Large intestine (tissue), 3 donors: ENCODE data around the gene UBQLNL. TPM values are rescaled to one million over a fixed set of nuclear protein-coding genes. Genes with fewer than 3 reads are reported as not detected.

Experiments
- DNase-seq, 2 donors: peaks; one replicate each; pipeline versions ENCODE4 v3.0.0 to v3.0.0-alpha.2; 2013
- H3K27ac ChIP-seq: one replicate; pipeline ENCODE4 v1.5.1; 2013; ENCODE audit warnings: low read length
- H3K27me3 ChIP-seq: 2 replicates; pipeline ENCODE4 v1.6.1; 2013; ENCODE audit warnings: low read length; ENCODE audit not compliant: control insufficient read depth, insufficient read depth
- H3K36me3 ChIP-seq: 2 replicates; pipeline ENCODE4 v1.6.1; 2013; ENCODE audit warnings: low read length; ENCODE audit not compliant: control insufficient read depth, insufficient read depth
- H3K4me1 ChIP-seq: one replicate; pipeline ENCODE4 v1.6.1; 2013; ENCODE audit warnings: low read length; ENCODE audit not compliant: control insufficient read depth, insufficient read depth
- H3K4me3 ChIP-seq: one replicate; pipeline ENCODE4 v1.5.1; 2013; ENCODE audit warnings: low read length
- H3K9me3 ChIP-seq: one replicate; pipeline ENCODE4 v1.6.1; 2013; ENCODE audit warnings: mild to moderate bottlenecking, low read depth, low read length, moderate library complexity; ENCODE audit not compliant: control insufficient read depth
- WGBS: methylation state at CpG from one replicate; pipeline ENCODE4 v1.1.5; 2013; ENCODE audit warnings: low lambda C conversion rate; ENCODE audit not compliant: insufficient coverage; 5-methylcytosine and 5-hydroxymethylcytosine counted together
- polyA plus RNA-seq: library from polyadenylated mRNA; unstranded; fragments of 120-200 nt; gene quantifications from one replicate; pipeline ENCODE4 v1.2.1, GENCODE V29; 2013

Gene UBQLNL
- polyA plus RNA-seq, 1 donor: 0.70 TPM

- no peaks in the 10 kb centered on the region for H3K27me3 ChIP-seq
- H3K27ac ChIP-seq: no peak overlapping the region
- H3K4me1 ChIP-seq: no peaks in the 10 kb centered on the region
- H3K4me3 ChIP-seq: no peak overlapping the region
- no CpG with 5 or more reads among the region's 6 CpGs for WGBS
- no peaks in the 10 kb centered on the region for H3K36me3 ChIP-seq
- H3K9me3 ChIP-seq: no peaks in the 10 kb centered on the region
- no peak for DNase-seq
These were observed 8.6 kb downstream of the UBQLNL start for GRCh38 chr11:5507933-5508305.

DNA sequence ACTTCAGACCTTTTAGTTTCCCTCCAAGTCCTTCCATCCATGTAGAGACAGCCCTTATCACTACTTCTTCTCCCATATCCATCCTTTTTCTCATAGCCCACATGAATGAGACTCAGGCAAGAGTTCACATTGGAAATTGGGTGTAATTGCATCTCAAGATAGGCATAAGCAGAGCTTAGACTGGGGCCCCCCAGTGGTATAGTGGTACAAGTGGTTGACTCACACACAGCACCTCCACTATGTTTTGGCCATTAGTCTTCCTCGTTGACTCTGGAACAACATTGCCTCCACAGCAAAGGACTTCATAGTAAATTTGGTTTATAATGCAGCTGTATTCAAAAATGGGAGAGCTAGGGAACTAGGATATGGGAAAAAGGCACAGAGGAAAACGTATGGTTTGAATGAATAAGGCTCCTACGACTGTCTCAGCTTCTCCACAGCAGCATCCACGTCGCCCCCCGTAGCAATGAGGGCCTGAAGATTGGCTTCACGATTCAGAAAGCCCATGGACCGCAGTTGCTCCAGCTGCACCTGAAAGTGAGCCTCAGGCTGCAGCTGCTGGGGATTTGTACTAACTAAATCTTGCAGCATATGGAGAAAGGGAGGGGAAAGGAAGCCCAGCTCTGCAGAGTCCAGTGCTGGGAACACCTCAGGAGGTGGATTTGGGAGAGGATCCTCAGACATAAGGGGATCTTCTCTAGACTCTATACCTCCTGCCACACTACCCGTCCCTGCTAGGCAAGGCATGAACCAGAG, 9.1 kb downstream of the UBQLNL start:
- WGBS: 83% methylated on average over 1 of the region's 9 CpGs
- Histone ChIP-seq H3K27ac (no peak overlapping the region), H3K4me1 (no peaks in the 10 kb centered on the region), H3K27me3 (no peaks in the 10 kb centered on the region), H3K36me3 (no peaks in the 10 kb centered on the region), H3K9me3 (no peaks in the 10 kb centered on the region), H3K4me3 (no peak overlapping the region)
- no peak for DNase-seq

GRCh38 chr11:5505363-5506048, 11.0 kb downstream of the UBQLNL start:
- Histone ChIP-seq H3K9me3 (no peaks in the 10 kb centered on the region), H3K4me1 (no peaks in the 10 kb centered on the region), H3K27me3 (no peaks in the 10 kb centered on the region), H3K4me3 (no peak overlapping the region), H3K36me3 (no peaks in the 10 kb centered on the region), H3K27ac (no peak overlapping the region)
- 20% methylated on average over 1 of the region's 9 CpGs for WGBS
- no peak for DNase-seq

- H3K27ac ChIP-seq: no peak overlapping the region
- H3K27me3 ChIP-seq: no peaks in the 10 kb centered on the region
- no peak overlapping the region for H3K4me3 ChIP-seq
- WGBS: no CpG with 5 or more reads among the region's 2 CpGs
- no peaks in the 10 kb centered on the region for H3K9me3 ChIP-seq
- no peaks in the 10 kb centered on the region for H3K4me1 ChIP-seq
- no peaks in the 10 kb centered on the region for H3K36me3 ChIP-seq
- no peak for DNase-seq
These were observed 12.0 kb downstream of the UBQLNL start for GRCh38 chr11:5504403-5504921.

DNA sequence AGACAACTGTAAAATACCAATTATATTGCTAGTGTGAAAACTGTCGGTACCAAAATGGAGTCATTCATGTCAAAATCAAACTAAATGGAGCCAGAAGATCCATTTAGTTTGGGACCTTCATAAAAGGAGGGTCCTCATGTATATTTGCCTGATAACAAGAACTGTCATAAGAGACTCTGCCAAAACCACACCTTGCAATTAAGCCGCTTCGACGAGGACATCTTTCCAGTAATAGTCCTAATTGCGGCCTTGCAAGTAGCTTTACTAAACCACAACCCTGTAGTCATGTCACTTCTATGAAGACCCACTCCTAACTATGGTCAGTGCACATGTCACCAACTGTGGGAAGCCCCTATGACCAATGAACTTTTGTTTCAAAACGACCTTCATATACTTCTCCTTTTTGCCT, 16.1 kb downstream of the UBQLNL start:
- WGBS: 86% methylated on average over 1 of the region's 6 CpGs
- Histone ChIP-seq H3K36me3 (no peaks in the 10 kb centered on the region), H3K4me1 (no peaks in the 10 kb centered on the region), H3K4me3 (no peak overlapping the region), H3K27me3 (no peaks in the 10 kb centered on the region), H3K27ac (no peak overlapping the region), H3K9me3 (no peaks in the 10 kb centered on the region)
- no peak for DNase-seq

DNA sequence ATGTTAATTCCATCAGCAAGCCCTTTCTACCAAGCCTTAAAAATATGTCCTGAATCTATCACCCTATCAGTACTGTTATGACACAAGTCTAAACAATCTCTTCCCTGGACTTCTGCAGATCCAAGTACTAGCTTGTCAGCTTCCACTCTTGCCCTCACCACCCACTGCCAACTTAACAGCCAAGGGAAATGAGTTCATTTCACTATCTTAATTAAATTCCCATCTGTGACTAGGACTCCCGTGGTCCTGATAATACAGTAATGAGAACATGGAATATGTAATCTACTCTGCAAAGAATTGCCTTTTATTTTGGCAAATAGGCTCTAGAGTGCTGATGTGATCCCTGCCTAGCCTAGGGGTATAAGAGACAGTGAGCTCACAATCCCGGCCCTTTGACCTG, 16.8 kb downstream of the UBQLNL start:
- no CpG with 5 or more reads among the region's 2 CpGs for WGBS
- DNase-seq: no peak
- H3K27ac ChIP-seq: no peak overlapping the region
- H3K4me1 ChIP-seq: no peaks in the 10 kb centered on the region
- no peaks in the 10 kb centered on the region for H3K36me3 ChIP-seq
- H3K27me3 ChIP-seq: no peaks in the 10 kb centered on the region
- H3K9me3 ChIP-seq: no peaks in the 10 kb centered on the region
- no peak overlapping the region for H3K4me3 ChIP-seq

DNA sequence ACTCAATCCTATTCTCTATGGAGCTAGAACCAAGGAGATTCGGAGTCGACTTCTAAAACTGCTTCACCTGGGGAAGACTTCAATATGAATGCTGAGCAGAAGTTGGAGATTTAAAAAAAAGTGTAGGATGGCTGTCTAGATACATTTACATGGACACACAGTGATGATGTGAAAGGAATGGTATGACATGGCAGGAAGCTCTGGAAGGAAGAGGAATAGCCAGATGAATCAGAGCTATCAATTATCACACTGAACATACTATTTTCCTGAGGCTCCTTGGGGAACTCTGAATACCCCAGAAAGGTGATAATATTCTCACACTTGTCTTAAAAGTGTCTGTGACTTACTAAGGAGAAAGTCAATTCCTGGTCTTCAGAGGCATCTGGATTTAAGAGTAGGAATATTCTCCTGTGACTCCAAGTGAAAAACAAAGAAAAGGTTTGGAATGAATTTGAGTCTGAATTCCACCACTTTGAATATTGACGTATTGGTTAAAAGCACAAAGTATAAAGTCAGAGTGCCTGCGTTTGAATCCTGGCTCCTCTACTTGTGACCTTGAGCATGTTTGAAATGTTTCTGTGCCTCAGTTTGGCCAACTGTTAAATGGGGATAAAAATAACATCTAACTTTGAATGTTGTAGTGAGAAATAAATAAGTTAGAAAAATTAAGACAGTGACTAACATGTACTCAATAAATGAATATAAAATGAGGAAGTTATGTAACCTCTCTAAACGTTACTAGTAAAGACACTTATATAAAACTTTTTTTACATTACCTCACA, 26.7 kb downstream of the UBQLNL start:
- Histone ChIP-seq H3K9me3 (no peaks in the 10 kb centered on the region), H3K4me1 (no peaks in the 10 kb centered on the region), H3K27ac (no peak overlapping the region), H3K27me3 (no peaks in the 10 kb centered on the region), H3K36me3 (no peaks in the 10 kb centered on the region), H3K4me3 (no peak overlapping the region)
- 67% methylated on average over 3 of the region's 5 CpGs for WGBS
- no peak for DNase-seq

GRCh38 chr11:5488798-5489399, 27.6 kb downstream of the UBQLNL start:
- no peaks in the 10 kb centered on the region for H3K36me3 ChIP-seq
- H3K4me1 ChIP-seq: no peaks in the 10 kb centered on the region
- no peaks in the 10 kb centered on the region for H3K27me3 ChIP-seq
- DNase-seq: no peak
- no peak overlapping the region for H3K4me3 ChIP-seq
- no peaks in the 10 kb centered on the region for H3K9me3 ChIP-seq
- H3K27ac ChIP-seq: no peak overlapping the region
- WGBS: no CpG with 5 or more reads among the region's 4 CpGs

DNA sequence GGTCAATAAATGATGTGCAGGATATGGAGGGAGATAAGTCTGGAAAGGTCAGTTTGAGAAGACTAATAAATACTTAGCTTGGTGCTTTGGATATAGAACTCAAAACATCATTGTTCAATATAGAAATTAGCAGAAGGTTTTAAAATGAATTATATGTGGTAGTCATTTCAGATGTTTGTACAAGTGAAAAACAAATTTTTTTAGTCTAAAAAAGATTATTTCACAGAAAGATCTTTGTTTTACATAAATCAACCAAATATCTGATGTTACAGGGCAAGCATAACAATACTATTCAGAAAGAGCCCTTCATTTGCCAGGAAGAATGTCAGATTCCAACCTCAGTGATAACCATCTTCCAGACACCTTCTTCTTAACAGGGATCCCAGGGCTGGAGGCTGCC, 28.1 kb downstream of the UBQLNL start, which contains the start of gene OR52D1:
TSS of gene OR52D1 (plus strand) at position 301 of the 400 bp plus-strand sequence. CDS start at position 323, 22 bp downstream.
- DNase-seq: no peak

DNA sequence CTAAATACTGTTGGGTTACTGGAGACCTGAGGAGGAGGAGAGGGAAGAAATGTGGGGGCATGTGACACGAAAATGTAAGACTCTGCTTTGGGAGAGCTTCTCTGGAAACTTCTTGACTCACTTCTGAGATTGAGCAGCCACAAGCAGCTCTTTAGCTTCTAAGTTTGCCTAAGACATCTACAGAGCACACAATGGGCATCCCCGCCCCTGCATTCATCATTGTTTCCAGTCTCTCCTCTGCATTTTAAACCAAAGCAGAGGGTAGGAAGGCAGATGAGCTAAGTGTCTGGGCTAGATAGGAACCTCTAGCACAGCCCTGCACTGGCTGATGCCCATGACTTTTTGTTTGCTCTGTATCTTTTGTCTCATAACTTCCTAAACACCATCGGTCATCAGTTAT, 30.1 kb downstream of the UBQLNL start:
- H3K27me3 ChIP-seq: no peaks in the 10 kb centered on the region
- no peaks in the 10 kb centered on the region for H3K4me1 ChIP-seq
- H3K27ac ChIP-seq: no peak overlapping the region
- no peaks in the 10 kb centered on the region for H3K9me3 ChIP-seq
- no peaks in the 10 kb centered on the region for H3K36me3 ChIP-seq
- H3K4me3 ChIP-seq: no peak overlapping the region
- DNase-seq: no peak
- no CpG with 5 or more reads among the region's 3 CpGs for WGBS

More for the DNA sequence above, 28.1 kb downstream of the UBQLNL start, which contains the start of gene OR52D1:
- Histone ChIP-seq H3K9me3 (no peaks in the 10 kb centered on the region), H3K27ac (no peak within 1 kb of the TSS), H3K4me1 (no peaks in the 10 kb centered on the region), H3K27me3 (no peaks in the 10 kb centered on the region), H3K36me3 (no peaks in the 10 kb centered on the region), H3K4me3 (no peak within 1 kb of the TSS)
